H1 (cell line): ENCODE results near the gene ZACN. TPM values are rescaled to one million over a fixed set of nuclear protein-coding genes. Genes with fewer than 3 reads are reported as not detected.
A peak's percentile ranks its signal among the peaks of the same experiment; 100 is the strongest.

ENCODE experiments used
- ASH2L ChIP-seq: fragments of 200-600, 300-600 bp; sonication (generic); IDR thresholded peaks from one replicate; pipeline ENCODE4 v1.7.1; 2017; ENCODE audit warnings: low read length
- CBX8 ChIP-seq: fragments of 300-800, 300-1000 bp; sonication (generic); IDR thresholded peaks from 2 replicates; pipeline ENCODE4 v1.7.1; 2016; ENCODE audit warnings: low read depth, low read length, borderline replicate concordance
- CEBPB ChIP-seq: IDR thresholded peaks from 2 replicates; pipeline ENCODE4 v1.6.1; 2012; ENCODE audit warnings: low read depth, low read length
- CHD2 ChIP-seq: IDR thresholded peaks from 2 replicates; pipeline ENCODE4 v1.6.1; 2012; ENCODE audit warnings: low read length, improper control_type of control experiment
- EP300 ChIP-seq, 2 experiments: IDR thresholded peaks; 1 replicate in 1 of 2; 2 replicates in 1 of 2; pipeline ENCODE4 v1.6.1; 2011 to 2012; ENCODE audit warnings: low read depth in 2 of 2, low read length in 2 of 2, mild to moderate bottlenecking in 2 of 2, borderline replicate concordance in 1 of 2, inconsistent platforms in 1 of 2, moderate library complexity in 1 of 2
- GTF2F1 ChIP-seq: IDR thresholded peaks from 2 replicates; pipeline ENCODE4 v1.6.1; 2012; ENCODE audit warnings: low read depth, low read length, improper control_type of control experiment, borderline replicate concordance
- KDM1A ChIP-seq: fragments of 200-600, 300-600 bp; sonication (generic); IDR thresholded peaks from 2 replicates; pipeline ENCODE4 v1.7.1; 2016; ENCODE audit warnings: mild to moderate bottlenecking, low read length, borderline replicate concordance
- NANOG ChIP-seq: IDR thresholded peaks from 2 replicates; pipeline ENCODE4 v1.6.1; 2011; ENCODE audit warnings: low read length, low read depth, mild to moderate bottlenecking, inconsistent platforms; ENCODE audit not compliant: insufficient read depth, poor library complexity, severe bottlenecking
- NRF1 ChIP-seq: IDR thresholded peaks from 2 replicates; pipeline ENCODE4 v1.6.1; 2011; ENCODE audit warnings: mild to moderate bottlenecking, low read depth, low read length, improper control_type of control experiment
- PHF8 ChIP-seq: fragments of 200-600 bp; sonication (generic); conservative IDR thresholded peaks from 2 replicates; pipeline ENCODE4 v1.7.1; 2012; ENCODE audit warnings: low read depth, mild to moderate bottlenecking, inconsistent platforms, low read length, moderate library complexity
- RAD21 ChIP-seq, 2 experiments: IDR thresholded peaks in 1 of 2; conservative IDR thresholded peaks in 1 of 2; 2 replicates each; pipeline ENCODE4 v1.6.1; 2011; ENCODE audit warnings: low read depth in 2 of 2, low read length in 2 of 2, improper control_type of control experiment in 1 of 2, inconsistent platforms in 1 of 2, mild to moderate bottlenecking in 1 of 2, moderate library complexity in 1 of 2
- RNF2 ChIP-seq: fragments of 200-900, 300-1000 bp; sonication (generic); IDR thresholded peaks from 2 replicates; pipeline ENCODE4 v1.7.1; 2016; ENCODE audit warnings: borderline replicate concordance, low read depth, mild to moderate bottlenecking, antibody characterized with exemption, low read length; ENCODE audit not compliant: poor library complexity, severe bottlenecking; ENCODE audit errors: missing control alignments
- RXRA ChIP-seq: IDR thresholded peaks from 2 replicates; pipeline ENCODE4 v1.6.1; 2011; ENCODE audit warnings: low read depth, mild to moderate bottlenecking, low read length, moderate library complexity; ENCODE audit not compliant: insufficient read depth
- SP2 ChIP-seq: IDR thresholded peaks from 2 replicates; pipeline ENCODE4 v1.6.1; 2012; ENCODE audit warnings: mild to moderate bottlenecking, low read length, inconsistent platforms
- SRF ChIP-seq: IDR thresholded peaks from 2 replicates; pipeline ENCODE4 v1.6.1; 2011; ENCODE audit warnings: mild to moderate bottlenecking, low read depth, low read length, moderate library complexity
- TAF7 ChIP-seq: optimal IDR thresholded peaks from 2 replicates; pipeline ENCODE3; 2011; ENCODE audit warnings: low read depth, mild to moderate bottlenecking, inconsistent platforms, low read length, moderate library complexity, borderline replicate concordance
- TBP ChIP-seq: IDR thresholded peaks from 2 replicates; pipeline ENCODE4 v1.6.1; 2011; ENCODE audit warnings: low read depth, low read length, improper control_type of control experiment
- TCF12 ChIP-seq: IDR thresholded peaks from 2 replicates; pipeline ENCODE4 v1.6.1; 2011; ENCODE audit warnings: low read depth, mild to moderate bottlenecking, low read length
- TEAD4 ChIP-seq: IDR thresholded peaks from 2 replicates; pipeline ENCODE4 v1.6.1; 2012; ENCODE audit warnings: low read depth, low read length, inconsistent platforms, mixed read lengths
- ZNF274 ChIP-seq: IDR thresholded peaks from 2 replicates; pipeline ENCODE4 v1.7.0; 2012; ENCODE audit warnings: low read length, borderline replicate concordance; ENCODE audit errors: extremely low read depth
- polyA plus RNA-seq, 7 experiments: library from polyadenylated mRNA; depleted of rRNA in 3 of 7; stranded (reverse) in 5 of 7; unstranded in 2 of 7; fragments of >200 nt in 5 of 7; fragments of 200-250 nt in 2 of 7; gene quantifications; 1 replicate in 5 of 7; 2 replicates in 1 of 7; 4 replicates in 1 of 7; pipeline versions ENCODE4 v1.2.1 to v1.2.3, GENCODE V29; 2011 to 2013; ENCODE audit warnings: missing spikeins in 2 of 7, mixed read lengths in 2 of 7
- total RNA-seq: library from RNA; stranded (reverse); fragmentation: NEBNext Ultra II Directional; extraction: Animal tissue kit (Norgen Biotek cat#: 25700); gene quantifications from 2 replicates; pipeline ENCODE4 v1.2.1, GENCODE V29; 2021
- TF ChIP-seq, protein P1 (sequence below): IDR thresholded peaks from 2 replicates; pipeline ENCODE4 v1.6.1; 2012; ENCODE audit warnings: inconsistent platforms
- TF ChIP-seq, protein P2 (sequence below): IDR thresholded peaks from 2 replicates; pipeline ENCODE4 v1.6.1; 2011; ENCODE audit warnings: low read length, improper control_type of control experiment

Gene ZACN
- total and polyA plus RNA-seq, 2 of the 8 experiments (the other 6 are each of a cell fraction or from before 2014, with no cell fraction given): 0.26 TPM; not detected in 1

DNA sequence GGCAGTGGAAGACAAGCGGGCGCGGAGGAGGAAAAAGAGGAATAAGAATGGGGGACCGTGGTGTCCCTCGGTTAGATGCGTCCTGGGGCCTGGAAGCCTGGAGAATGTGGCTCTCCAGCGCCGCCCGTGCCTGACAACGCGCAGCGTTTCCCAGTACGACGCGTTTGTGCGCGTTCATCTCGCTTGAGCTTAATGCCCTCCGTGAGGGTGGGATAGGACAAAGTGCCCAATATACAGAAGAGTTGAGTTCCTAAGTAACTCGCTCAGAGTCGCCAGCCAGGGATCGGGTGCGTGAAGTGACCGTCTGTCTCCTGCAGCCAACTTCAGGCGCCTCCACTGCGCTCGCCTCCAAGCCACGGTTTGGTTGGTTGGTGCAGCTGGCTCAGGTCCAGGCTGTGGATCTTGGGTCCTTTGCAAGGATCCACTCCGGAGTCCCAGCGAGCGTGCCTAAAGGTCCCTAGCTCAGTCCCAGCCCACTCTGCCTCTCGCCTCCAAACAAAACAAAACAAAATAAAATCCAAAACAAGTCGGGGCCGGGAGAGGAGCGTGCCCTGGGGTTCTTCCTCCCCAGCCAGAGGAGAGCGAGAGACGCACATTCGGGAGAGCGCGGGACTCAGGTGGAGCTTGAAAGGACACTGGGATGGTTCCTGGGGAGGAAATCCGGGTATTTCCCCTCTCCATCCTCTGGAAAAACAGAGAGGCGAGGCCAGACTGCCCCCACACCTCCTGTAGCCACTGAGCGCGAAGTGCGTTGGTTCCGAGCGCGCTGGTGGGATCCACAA, 3.4 kb upstream of the ZACN start (continued):
- TF ChIP-seq SP2: no peak
- TF ChIP-seq KDM1A: no peak
- TF ChIP-seq, protein P1, sequence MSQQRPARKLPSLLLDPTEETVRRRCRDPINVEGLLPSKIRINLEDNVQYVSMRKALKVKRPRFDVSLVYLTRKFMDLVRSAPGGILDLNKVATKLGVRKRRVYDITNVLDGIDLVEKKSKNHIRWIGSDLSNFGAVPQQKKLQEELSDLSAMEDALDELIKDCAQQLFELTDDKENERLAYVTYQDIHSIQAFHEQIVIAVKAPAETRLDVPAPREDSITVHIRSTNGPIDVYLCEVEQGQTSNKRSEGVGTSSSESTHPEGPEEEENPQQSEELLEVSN: 0 out of 2 replicates have a peak, but pooled peaks have one; percentile 7
- no peak for TF ChIP-seq ASH2L
- TF ChIP-seq NRF1: no peak
- TF ChIP-seq TBP: no peak
- TF ChIP-seq, protein P2, sequence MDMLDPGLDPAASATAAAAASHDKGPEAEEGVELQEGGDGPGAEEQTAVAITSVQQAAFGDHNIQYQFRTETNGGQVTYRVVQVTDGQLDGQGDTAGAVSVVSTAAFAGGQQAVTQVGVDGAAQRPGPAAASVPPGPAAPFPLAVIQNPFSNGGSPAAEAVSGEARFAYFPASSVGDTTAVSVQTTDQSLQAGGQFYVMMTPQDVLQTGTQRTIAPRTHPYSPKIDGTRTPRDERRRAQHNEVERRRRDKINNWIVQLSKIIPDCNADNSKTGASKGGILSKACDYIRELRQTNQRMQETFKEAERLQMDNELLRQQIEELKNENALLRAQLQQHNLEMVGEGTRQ: no peak
- TF ChIP-seq TAF7: no peak
- peak; percentile 33 to 40; a peak in 3 of 4 replicates for TF ChIP-seq RAD21 (IDR thresholded peaks at IDR 0.05 in 1 of 2, conservative IDR thresholded peaks at IDR 0.05 in 1 of 2; ENCODE audit: low read depth in 2 of 2, low read length in 2 of 2)
- no peak for TF ChIP-seq CBX8
- TF ChIP-seq ZNF274: no peak
- no peak for TF ChIP-seq RXRA
- TF ChIP-seq PHF8: no peak
- TF ChIP-seq RNF2: peak; percentile 41
- no peak for TF ChIP-seq CEBPB
- TF ChIP-seq SRF: no peak
- no peak for TF ChIP-seq CHD2
- TF ChIP-seq EP300 (IDR thresholded peaks at IDR 0.05; ENCODE audit: borderline replicate concordance in 1 of 2, low read depth in 2 of 2, low read length in 2 of 2): no peak
- TF ChIP-seq GTF2F1: no peak
- no peak for TF ChIP-seq TCF12
- no peak for TF ChIP-seq NANOG
- peak; percentile 78 for TF ChIP-seq TEAD4
